Neural cell (in vitro differentiated cells): ENCODE data around the gene ZNF425.

ENCODE experiments used
- CTCF ChIP-seq: fragments of 450-650 bp; IDR thresholded peaks from 2 replicates; pipeline ENCODE4 v1.5.1; 2014; ENCODE audit warnings: antibody characterized with exemption, mild to moderate bottlenecking, moderate library complexity; ENCODE audit not compliant: poor library complexity, severe bottlenecking
- EP300 ChIP-seq: fragments of 450-650 bp; conservative IDR thresholded peaks from 2 replicates; pipeline ENCODE4 v1.6.1; 2014; ENCODE audit warnings: antibody characterized with exemption, mild to moderate bottlenecking, moderate library complexity; ENCODE audit not compliant: poor library complexity, severe bottlenecking
- EZH2 ChIP-seq: fragments of 200-600, 300-800 bp; shearing (Covaris generic), sonication (generic); IDR thresholded peaks from 2 replicates; pipeline ENCODE4 v1.6.1; 2014; ENCODE audit warnings: antibody characterized with exemption, low read length, borderline replicate concordance, mild to moderate bottlenecking; ENCODE audit not compliant: insufficient read depth, poor library complexity, severe bottlenecking
- POLR2AphosphoS5 ChIP-seq: IDR thresholded peaks from 2 replicates; pipeline ENCODE4 v1.6.1; 2012
- REST ChIP-seq: IDR thresholded peaks from 2 replicates; pipeline ENCODE4 v1.6.1; 2012; ENCODE audit warnings: borderline replicate concordance
- TAF1 ChIP-seq: IDR thresholded peaks from 2 replicates; pipeline ENCODE4 v1.6.1; 2012; ENCODE audit warnings: low read depth

GRCh38 chr7:149172534-149172920 lies 46.4 kb upstream of the ZNF425 start:
- no peak for TF ChIP-seq TAF1
- no peak for TF ChIP-seq CTCF
- TF ChIP-seq REST: no peak
- TF ChIP-seq EZH2: no peak
- TF ChIP-seq EP300: no peak
- no peak for TF ChIP-seq POLR2AphosphoS5
